ENCODE data around the gene AATK.

Gene AATK

GRCh38 chr17:81195941-81196495, 30.0 kb upstream of the AATK start:
- no peak for DNase-seq (ENCODE audit: low read depth)

DNA sequence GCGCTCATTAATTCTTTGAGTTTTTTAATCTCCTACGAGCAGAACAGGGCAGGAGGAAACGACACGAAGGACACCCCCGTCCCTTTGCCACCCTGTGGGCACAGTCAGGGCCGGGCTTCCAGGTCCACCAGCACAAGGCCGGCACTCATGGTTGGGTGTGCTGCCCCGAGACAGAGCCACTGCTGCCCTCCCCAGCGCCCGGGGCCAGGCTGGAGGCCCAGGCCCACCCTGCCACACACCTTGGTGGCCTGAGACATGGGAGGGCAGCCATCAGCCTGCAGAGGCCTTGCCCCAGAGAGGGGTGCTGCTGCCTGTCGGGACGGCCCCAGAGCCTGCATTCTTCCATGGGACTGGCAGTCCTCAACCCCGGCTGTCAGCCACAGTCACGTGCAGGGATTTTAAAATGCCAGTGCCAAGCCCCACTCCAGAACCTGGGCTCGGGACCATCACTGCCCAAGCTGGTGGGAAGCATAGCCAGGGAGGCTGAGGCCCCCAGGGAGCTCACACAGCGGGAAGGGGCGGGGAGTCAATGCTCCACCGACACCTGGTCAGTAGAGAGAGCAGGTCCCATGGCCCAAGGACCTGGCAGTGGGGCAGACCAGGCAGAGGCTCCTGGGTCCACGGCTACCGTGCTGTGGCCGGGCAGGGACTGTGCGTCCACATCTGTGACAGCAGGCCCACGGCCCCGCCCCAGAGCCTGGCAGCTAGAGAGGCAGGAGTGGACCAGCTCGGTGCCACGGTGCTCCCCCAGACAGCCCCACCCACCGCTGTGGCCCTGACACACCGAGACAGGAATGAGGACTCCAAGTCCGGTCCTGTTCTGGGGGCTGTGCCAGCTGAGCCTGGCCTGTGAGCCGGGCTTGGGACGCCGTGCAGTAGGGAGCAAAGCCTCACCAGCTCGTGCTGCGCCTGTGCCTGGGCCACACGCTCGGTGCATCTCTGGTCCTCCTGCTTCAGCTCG, 29.2 kb upstream of the AATK start:
- no peak for DNase-seq (ENCODE audit: low read depth)

DNA sequence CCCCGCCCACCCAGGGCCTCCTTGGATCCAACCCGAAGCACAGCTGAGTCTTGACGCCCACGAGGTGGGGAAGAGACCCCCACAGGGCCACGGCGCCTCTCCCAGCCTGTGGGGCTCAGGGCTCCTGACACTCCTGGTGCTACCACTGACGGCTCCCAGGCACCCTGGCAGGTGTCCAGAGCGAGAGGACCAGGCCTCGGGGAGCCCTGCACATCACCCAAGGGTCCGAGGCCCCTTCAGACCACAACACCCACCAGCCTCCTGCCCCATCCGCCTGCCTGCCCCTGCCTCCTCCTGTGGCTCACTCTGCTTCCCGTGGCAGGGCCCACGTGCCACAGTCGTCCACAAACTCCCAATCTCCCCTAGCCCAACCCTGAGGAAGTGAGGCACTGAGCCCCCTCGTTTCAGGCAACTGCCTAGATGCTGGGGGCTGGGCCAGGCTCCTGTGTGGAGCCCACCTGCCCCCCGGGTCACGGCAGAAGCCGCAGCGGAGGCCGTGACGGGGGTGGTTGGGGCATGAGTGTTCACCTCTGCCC, 28.3 kb upstream of the AATK start:
- no peak for DNase-seq (ENCODE audit: low read depth)

GRCh38 chr17:81193470-81194224, 27.6 kb upstream of the AATK start:
- no peak for DNase-seq (ENCODE audit: low read depth)

- no peak for DNase-seq (ENCODE audit: low read depth)
These were observed 27.0 kb upstream of the AATK start for GRCh38 chr17:81193051-81193410.

GRCh38 chr17:81192386-81193050, 26.5 kb upstream of the AATK start:
- no peak for DNase-seq (ENCODE audit: low read depth)

DNA sequence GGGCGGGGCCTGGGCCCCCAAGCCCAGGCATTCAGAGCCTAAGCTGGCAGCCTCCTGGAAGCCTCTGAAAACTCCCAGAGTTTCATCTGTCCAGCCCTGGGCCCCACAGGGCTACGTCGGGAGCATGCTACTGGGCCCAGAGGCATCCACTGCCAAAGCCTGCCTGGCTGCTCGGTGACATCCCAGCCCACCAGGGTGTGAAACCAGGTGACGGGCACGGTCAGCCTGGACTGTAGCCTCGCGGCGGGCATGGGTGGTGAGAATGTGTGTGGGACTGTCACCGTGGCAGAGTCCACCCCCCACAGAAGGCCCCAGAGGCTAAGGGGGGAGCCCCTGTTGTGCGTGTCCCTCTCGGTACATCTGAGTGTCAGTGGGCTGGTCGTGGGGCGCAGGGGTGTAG, 25.6 kb upstream of the AATK start:
- no peak for DNase-seq (ENCODE audit: low read depth)

DNA sequence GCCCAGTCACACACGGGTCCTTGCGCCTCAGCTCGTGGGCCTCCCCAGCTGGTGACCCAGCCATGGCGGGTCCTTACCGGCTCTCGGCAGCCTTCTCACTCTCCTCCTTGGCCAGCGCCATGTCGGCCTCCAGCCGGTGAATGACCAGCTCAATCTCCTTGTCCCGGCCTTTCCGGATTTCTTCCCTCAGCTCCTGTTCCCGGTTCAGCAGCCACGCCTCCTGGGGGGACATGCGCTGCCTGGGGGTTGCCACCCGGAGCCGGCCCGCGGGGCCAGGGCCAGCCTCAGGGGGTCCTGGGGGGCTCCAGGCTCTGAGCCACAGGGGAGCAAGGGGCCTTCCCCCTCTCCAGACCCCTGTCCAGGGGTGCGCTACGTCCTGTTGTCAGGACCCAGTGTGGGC, 25.1 kb upstream of the AATK start:
- no peak for DNase-seq (ENCODE audit: low read depth)

GRCh38 chr17:81190591-81190990, 24.6 kb upstream of the AATK start:
- DNase-seq (ENCODE audit: low read depth): no peak

GRCh38 chr17:81189670-81190530, 23.9 kb upstream of the AATK start:
- no peak for DNase-seq (ENCODE audit: low read depth)

- DNase-seq (ENCODE audit: low read depth): no peak
These were observed 23.0 kb upstream of the AATK start for GRCh38 chr17:81189016-81189415.

DNA sequence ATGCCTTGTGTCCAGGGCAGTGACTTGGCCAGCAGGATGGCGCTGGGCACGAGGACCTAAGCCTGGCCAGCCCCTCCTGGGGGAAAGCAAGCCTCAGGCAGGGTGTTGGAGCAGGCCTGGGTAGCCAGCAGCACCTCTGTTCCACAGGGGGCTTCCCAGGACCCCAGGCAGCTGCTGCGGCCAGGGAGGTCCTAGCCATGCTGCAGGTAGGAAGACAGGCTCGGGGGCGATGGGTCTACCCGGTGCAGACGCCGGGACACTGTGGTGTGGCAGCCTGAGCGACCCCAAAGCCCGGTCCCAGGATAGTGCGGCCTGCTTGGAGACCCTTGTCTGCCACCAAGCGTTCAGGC, 22.4 kb upstream of the AATK start:
- DNase-seq (ENCODE audit: low read depth): no peak

DNA sequence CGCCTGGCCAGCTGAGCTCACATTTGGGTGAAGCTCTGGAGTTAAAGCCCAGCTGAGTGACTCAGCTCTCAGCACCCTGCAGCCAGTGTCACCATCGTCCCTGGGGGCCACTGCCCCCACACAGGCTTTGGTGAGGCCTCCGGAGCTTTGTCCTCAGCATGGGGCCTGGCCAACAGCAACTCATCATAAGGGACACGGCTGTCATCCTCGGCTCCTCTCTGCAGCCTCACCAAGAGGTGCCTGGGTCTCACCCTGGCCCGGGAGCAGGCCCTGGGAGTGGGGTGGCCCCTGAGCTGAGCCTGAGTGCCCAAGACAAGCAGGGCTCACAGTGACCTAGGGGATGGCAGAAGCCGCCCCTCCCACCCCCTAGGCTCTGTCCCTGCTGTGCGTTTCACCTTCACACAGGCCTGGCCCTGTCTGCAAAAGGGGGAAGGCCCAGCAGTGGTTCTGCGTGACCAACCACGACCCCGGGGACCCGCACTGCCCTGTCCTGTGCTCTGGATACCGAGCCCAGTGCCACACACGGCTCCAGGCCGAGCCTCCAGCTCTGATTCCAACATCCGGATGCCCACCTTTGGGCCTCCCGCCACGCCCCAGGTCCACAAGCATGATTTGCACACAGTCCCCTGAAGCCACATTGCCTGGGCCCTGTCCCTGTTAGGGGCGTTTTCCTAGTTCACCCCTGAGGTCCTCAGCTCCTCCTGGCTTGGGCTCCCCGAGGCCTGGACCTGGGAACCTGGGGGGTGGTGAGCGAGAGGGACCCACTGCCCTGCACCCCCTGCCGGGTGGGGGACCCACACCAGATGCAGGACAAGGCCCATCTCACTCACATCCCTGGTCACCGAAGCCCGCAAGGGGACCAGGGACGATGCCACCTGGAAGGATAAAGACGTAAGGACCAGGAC, 21.8 kb upstream of the AATK start:
- no peak for DNase-seq (ENCODE audit: low read depth)

DNA sequence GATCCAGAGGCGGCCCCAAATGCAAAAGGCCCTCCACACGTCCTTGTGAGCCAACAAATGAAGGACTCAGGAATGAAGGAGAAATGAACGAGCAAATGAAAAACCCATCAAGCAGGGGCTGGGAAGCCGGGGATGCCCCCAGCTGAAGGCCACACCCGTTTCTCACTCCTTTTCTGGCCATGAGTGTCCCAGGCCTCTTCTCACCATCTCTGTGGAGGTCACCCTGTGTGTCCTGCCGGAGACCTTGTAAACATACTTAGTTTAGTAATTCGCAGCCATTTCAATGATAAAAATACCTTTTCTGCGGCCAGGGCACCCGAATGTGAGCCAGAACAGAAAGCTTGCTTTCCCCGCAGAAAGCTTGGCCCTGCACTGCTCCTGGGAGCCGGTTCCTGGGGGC, 21.1 kb upstream of the AATK start:
- no peak for DNase-seq (ENCODE audit: low read depth)

DNA sequence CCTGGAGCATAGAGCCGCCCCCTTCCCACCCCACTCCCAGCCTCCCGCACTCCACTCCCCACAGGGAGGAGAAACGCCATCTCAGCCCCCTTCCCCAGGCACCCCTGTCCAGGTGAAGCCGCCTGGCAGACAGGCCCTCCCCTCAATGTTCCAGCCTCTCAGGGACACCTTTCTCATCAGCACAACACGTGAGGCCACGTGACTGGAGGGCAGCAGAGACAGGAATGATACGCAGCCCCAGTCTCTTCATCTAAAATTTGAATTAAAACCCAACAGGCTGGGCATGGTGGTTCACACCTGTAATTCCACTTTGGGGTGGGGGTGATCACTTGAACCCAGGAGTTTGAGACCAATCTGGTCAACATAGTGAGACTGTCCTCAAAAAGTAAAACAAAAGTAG, 20.2 kb upstream of the AATK start:
- no peak for DNase-seq (ENCODE audit: low read depth)

DNA sequence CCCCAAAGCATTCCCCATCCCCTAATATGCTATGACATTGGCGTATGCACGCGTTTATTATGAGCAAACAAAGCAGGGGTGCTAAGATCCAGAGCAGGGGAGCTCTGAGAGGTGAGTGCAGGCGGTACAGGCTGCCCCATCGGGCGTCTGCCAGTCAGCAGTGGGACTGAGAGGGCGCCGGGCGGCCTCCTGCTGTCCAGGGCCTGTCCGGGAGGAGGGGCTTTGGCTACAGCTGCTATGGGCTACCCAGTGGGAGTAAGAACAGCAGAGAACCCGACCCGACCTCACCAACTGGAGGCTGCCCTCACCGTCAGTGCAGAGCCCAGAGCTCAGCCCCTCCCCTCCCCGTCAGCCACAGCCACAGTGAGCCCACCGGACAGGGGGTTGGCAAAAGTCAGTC, 18.5 kb upstream of the AATK start:
- DNase-seq (ENCODE audit: low read depth): no peak

DNA sequence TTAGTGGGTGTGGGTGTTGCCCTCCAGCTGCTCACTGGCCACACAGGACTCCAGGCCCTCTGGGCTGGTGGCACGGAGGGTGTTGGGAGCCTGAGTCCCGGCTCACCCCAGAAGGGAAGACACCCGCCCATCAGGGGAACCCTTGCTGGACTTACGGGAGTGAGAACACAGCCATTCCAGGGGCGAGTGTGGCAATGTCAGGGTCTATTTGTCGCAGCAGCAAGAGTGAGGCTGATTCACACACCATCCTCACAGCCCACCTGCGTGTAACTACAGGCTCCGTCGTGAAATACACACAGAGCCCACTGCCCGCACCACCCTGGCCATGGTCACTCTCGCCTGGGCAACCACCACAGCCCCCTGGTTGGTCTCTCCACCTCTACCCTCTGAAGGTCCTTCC, 17.8 kb upstream of the AATK start:
- DNase-seq (ENCODE audit: low read depth): no peak

- DNase-seq (ENCODE audit: low read depth): no peak
These were observed 17.3 kb upstream of the AATK start for GRCh38 chr17:81183316-81183715.

DNA sequence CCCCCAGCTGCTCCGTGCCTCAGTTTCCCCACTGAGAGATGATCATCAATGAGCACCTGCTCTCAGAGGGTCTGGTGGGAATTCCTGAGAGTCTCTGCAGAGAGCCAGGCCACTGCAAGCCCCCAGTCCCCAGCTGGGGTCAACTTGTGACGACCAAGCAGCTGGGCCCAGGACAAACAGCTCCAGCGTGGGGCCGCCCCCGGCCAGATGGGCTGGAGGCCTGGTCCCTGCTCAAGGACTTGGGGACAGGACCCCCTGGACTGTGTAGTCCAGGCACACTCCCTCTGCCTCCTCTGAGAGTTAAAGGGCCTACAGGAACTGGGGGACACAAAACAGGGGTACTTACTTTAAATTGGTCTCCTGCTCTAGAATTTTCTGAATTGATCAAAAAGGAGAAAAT, 16.6 kb upstream of the AATK start:
- no peak for DNase-seq (ENCODE audit: low read depth)

- no peak for DNase-seq (ENCODE audit: low read depth)
These were observed 15.8 kb upstream of the AATK start for GRCh38 chr17:81181811-81182185.
